KOPT-K1 (cell line): ENCODE data around the gene MAPK1.
"Not testable (repeated sequence)": the region's sequence is repeated elsewhere in the genome, so short reads cannot be mapped to it uniquely, and the experiment has no call there.

ENCODE experiments used
- H3K27ac ChIP-seq: fragments of 200-600 bp; sonication (generic); 2 replicates; pipeline ENCODE4 v1.5.1; 2016; ENCODE audit warnings: antibody characterized with exemption, mild to moderate bottlenecking, low read depth, low read length; ENCODE audit not compliant: poor library complexity, severe bottlenecking
- H3K36me3 ChIP-seq: fragments of 200-600 bp; sonication (generic); 2 replicates; pipeline ENCODE4 v1.5.1; 2017; ENCODE audit warnings: antibody characterized with exemption, mild to moderate bottlenecking, low read length, moderate library complexity; ENCODE audit not compliant: insufficient read depth
- H3K9me3 ChIP-seq: fragments of 200-600 bp; sonication (generic); 2 replicates; pipeline ENCODE4 v1.5.1; 2017; ENCODE audit warnings: antibody characterized with exemption, low read length, mild to moderate bottlenecking; ENCODE audit not compliant: insufficient read depth, poor library complexity, severe bottlenecking

Gene MAPK1

GRCh38 chr22:21862386-21863245 lies 4.8 kb downstream of the MAPK1 start:
- Histone ChIP-seq H3K9me3 (no peaks in the 10 kb centered on the region), H3K27ac (no peak overlapping the region), H3K36me3 (peaks cover 7% of the 10 kb centered on the region; the same call in 1 of the 2 replicates)

- H3K36me3 ChIP-seq = peaks cover 7% of the 10 kb centered on the region; the same call in 1 of the 2 replicates
- H3K9me3 ChIP-seq = no peaks in the 10 kb centered on the region
- no peak overlapping the region for H3K27ac ChIP-seq
Observed at GRCh38 chr22:21861851-21862250, 5.6 kb downstream of the MAPK1 start.

DNA sequence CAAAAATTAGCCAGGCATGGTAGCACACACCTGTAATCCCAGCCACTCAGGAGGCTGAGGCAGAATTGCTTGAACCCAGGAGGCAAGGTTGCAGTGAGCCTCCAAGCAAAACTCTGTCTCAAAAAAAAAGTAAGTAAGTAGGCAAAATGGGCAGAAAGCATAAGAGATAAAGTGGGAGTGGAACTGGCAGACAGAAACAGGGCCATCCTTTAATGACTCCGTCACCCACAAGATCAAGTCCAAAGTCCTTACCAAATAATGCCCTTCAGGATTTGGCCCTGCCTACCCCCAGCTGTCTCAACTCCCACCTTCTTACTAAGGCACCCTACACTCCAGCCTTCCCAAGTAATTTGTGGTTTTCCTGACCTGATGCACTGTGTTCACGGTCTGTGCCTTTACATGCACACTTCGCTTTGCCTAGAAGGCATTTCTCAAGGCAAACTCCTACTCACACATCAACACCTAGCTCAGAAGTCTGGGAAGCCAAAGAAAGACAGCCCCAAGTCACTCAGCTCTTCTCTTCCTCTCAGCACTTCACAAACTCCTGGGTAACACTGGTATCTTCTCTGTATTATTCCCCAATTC lies 6.1 kb downstream of the MAPK1 start:
- no peak overlapping the region for H3K27ac ChIP-seq
- H3K36me3 ChIP-seq = peaks cover 7% of the 10 kb centered on the region; the same call in 1 of the 2 replicates
- H3K9me3 ChIP-seq = no peaks in the 10 kb centered on the region

- Histone ChIP-seq H3K36me3 (peaks cover 7% of the 10 kb centered on the region; the same call in 1 of the 2 replicates), H3K27ac (no peak overlapping the region), H3K9me3 (no peaks in the 10 kb centered on the region)
Observed at GRCh38 chr22:21860491-21861039, 6.9 kb downstream of the MAPK1 start.

GRCh38 chr22:21858025-21858764 lies 9.2 kb downstream of the MAPK1 start:
- Histone ChIP-seq H3K27ac (no peak overlapping the region), H3K36me3 (peaks cover 5% of the 10 kb centered on the region; the same call in 1 of the 2 replicates), H3K9me3 (no peaks in the 10 kb centered on the region)

DNA sequence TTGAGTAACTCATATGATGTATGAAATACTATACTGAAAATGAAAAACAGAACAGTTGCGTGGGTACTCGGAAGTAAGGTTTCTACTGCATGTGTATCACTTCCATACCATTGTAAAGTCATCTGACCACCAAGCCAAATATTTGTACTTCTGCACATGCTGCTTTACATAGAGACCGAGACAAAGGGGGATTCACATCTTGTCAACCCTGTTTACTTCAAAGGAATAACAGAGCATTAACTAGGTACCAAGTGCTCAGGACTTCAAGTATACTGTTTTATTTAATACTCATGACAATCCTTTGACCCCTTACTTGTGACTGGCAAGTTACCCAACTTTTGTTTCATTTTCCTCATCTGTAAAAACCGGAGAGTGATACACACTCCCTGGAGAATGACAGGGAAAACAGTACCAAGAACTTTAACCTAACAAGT lies 9.9 kb downstream of the MAPK1 start:
- H3K27ac ChIP-seq = no peak overlapping the region
- H3K36me3 ChIP-seq = peaks cover 10% of the 10 kb centered on the region
- H3K9me3 ChIP-seq = no peaks in the 10 kb centered on the region

GRCh38 chr22:21856868-21857267 lies 10.6 kb downstream of the MAPK1 start:
- Histone ChIP-seq H3K36me3 (peaks cover 17% of the 10 kb centered on the region), H3K9me3 (no peaks in the 10 kb centered on the region), H3K27ac (no peak overlapping the region)

- H3K9me3 ChIP-seq = no peaks in the 10 kb centered on the region
- H3K27ac ChIP-seq = no peak overlapping the region
- peaks cover 17% of the 10 kb centered on the region for H3K36me3 ChIP-seq
Observed at GRCh38 chr22:21856197-21856596, 11.2 kb downstream of the MAPK1 start.

GRCh38 chr22:21855676-21856075 lies 11.8 kb downstream of the MAPK1 start:
- Histone ChIP-seq H3K27ac (no peak overlapping the region), H3K9me3 (no peaks in the 10 kb centered on the region), H3K36me3 (peaks cover 17% of the 10 kb centered on the region)

DNA sequence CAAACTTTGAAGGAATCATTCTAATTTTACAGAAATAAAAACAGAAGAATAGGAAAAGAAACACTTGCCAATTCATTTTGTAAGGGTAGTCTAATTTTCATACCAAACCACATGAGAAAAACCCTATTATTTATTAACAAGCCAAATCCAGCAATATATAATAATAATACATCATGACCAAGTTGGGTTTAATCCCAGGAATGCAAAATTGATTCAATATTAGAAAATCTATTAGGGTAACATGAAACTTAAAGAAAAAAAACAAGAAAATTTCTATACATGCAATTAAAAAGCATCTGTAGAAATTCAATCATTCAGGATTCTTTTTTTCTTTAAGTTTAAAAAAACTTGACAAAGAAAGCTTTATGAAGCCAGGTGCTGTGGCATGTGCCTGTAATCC lies 16.8 kb downstream of the MAPK1 start:
- H3K36me3 ChIP-seq = peaks cover 22% of the 10 kb centered on the region
- no peak overlapping the region for H3K27ac ChIP-seq
- H3K9me3 ChIP-seq = no peaks in the 10 kb centered on the region

GRCh38 chr22:21849489-21849888 lies 18.0 kb downstream of the MAPK1 start:
- H3K9me3 ChIP-seq = no peaks in the 10 kb centered on the region
- H3K36me3 ChIP-seq = peaks cover 25% of the 10 kb centered on the region
- no peak overlapping the region for H3K27ac ChIP-seq

DNA sequence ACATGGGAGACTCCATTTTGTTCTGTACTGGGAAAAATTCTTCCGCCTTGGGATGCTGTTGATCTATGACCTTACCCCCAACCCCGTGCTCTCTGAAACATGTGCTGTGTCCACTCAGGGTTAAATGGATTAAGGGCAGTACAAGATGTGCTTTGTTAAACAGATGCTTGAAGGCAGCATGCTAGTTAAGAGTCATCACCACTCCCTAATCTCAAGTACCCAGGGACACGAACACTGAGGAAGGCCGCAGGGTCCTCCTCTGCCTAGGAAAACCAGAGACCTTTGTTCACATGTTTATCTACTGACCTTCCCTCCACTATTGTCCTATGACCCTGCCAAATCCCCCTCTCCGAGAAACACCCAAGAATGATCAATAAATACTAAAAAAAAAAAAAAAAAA lies 19.4 kb downstream of the MAPK1 start:
- not testable (repeated sequence) for H3K9me3 ChIP-seq, H3K27ac ChIP-seq
- peaks cover 22% of the 10 kb centered on the region for H3K36me3 ChIP-seq

- Histone ChIP-seq H3K9me3 (no peaks in the 10 kb centered on the region), H3K27ac (no peak overlapping the region), H3K36me3 (peaks cover 11% of the 10 kb centered on the region; the same call in 1 of the 2 replicates)
Observed at GRCh38 chr22:21845558-21846453, 21.6 kb downstream of the MAPK1 start.

DNA sequence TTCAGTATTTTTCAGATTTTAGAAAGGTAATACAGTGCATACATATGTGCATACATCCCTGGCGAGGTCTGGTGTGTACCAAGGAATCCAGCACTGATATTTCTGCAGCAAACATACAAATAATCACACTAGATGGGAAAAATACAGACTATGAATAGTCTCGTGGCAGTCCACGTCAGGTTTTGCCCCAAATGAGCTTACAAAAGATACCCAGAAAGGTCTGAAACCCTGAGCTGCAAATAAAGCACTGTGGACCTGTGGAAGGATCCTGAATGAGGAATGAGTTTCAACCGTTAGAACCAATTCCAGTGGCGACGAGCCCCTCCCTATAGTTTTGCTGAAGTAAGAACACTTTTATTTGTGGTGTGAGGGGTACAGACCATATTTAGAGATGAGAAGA lies 24.5 kb downstream of the MAPK1 start:
- no peak overlapping the region for H3K27ac ChIP-seq
- H3K36me3 ChIP-seq = peaks cover 6% of the 10 kb centered on the region; the same call in 1 of the 2 replicates
- H3K9me3 ChIP-seq = no peaks in the 10 kb centered on the region
